Activated CD8-positive, alpha-beta T cell treated with anti-CD3 and anti-CD28 coated beads, Interleukin-2, amount 10 ng/mL, durations not matched to agents 7 days and 5 days (primary cell): ENCODE data around the gene GDF11. TPM values are rescaled to one million over a fixed set of nuclear protein-coding genes. Genes with fewer than 3 reads are reported as not detected.
A peak's percentile ranks its signal among the peaks of the same experiment; 100 is the strongest.

Source experiments
- ATAC-seq: fragments of 150-1000 bp; cut with Tn5 transposase; one replicate; pipeline ENCODE4 v1.10.0; 2021; ENCODE audit warnings: moderate library complexity
- CTCF ChIA-PET: fragments of 350-600 bp; sonication (Branson Sonifier 250); formaldehyde crosslinking; loops from one replicate; lab custom pipeline; 2021; ENCODE audit warnings: antibody characterized with exemption; lab: Charles Lee
- POLR2A ChIA-PET: fragments of 350-600 bp; sonication (Branson Sonifier 250); formaldehyde crosslinking; loops from one replicate; lab custom pipeline; 2021; ENCODE audit warnings: antibody characterized with exemption; lab: Charles Lee
- DNase-seq: peaks from one replicate; pipeline ENCODE4 v3.0.0-alpha.2; 2020
- H3K27ac Mint-ChIP-seq: one replicate; pipeline ENCODE4 v1.8.0; 2021; ENCODE audit warnings: mild to moderate bottlenecking, mixed read lengths
- H3K27me3 Mint-ChIP-seq: one replicate; pipeline ENCODE4 v1.8.0; 2021; ENCODE audit warnings: low read depth, mixed read lengths
- H3K36me3 Mint-ChIP-seq: one replicate; pipeline ENCODE4 v1.8.0; 2021; ENCODE audit warnings: low read depth, mixed read lengths
- H3K4me1 Mint-ChIP-seq: one replicate; pipeline ENCODE4 v1.8.0; 2021; ENCODE audit warnings: low read depth, mixed read lengths
- H3K4me3 Mint-ChIP-seq: one replicate; pipeline ENCODE4 v1.8.0; 2021; ENCODE audit warnings: mild to moderate bottlenecking, mixed read lengths
- H3K9me3 Mint-ChIP-seq: one replicate; pipeline ENCODE4 v1.8.0; 2022; ENCODE audit warnings: mixed read lengths; ENCODE audit not compliant: insufficient read depth
- total RNA-seq, 2 experiments: library from RNA; stranded (reverse); gene quantifications; one replicate each; pipeline ENCODE4 v1.2.3, GENCODE V29; 2021

Gene GDF11
- total RNA-seq, 2 experiments from 2014 or later, result 12.4 to 13.9 TPM

GRCh38 chr12:55725556-55725955 lies 17.4 kb upstream of the GDF11 start:
- DNase-seq, result no peak
- Mint-ChIP-seq H3K4me3 (no peak overlapping the region), H3K4me1 (peaks cover 57% of the 10 kb centered on the region), H3K27ac (no peak overlapping the region), H3K27me3 (no peaks in the 10 kb centered on the region), H3K36me3 (peaks cover 35% of the 10 kb centered on the region), H3K9me3 (no peaks in the 10 kb centered on the region)
- ChIA-PET CTCF (interaction anchor here (1.1 to 7.6 kb wide), 6 partner anchors 10 to 201 kb away, joined by 3 to 170 read pairs (median 12); partner anchors contain the start of gene BLOC1S1), POLR2A (interaction anchor here (1.1 to 2.3 kb wide), 2 partner anchors 9 to 12 kb away, joined by 6 to 17 read pairs; partner anchors contain the start of gene BLOC1S1)
- no peak for ATAC-seq

GRCh38 chr12:55726971-55727370 lies 16.0 kb upstream of the GDF11 start:
- Mint-ChIP-seq H3K27me3 (no peaks in the 10 kb centered on the region), H3K9me3 (no peaks in the 10 kb centered on the region), H3K4me3 (peak overlapping the region; percentile 84), H3K36me3 (peaks cover 35% of the 10 kb centered on the region), H3K4me1 (peaks cover 52% of the 10 kb centered on the region), H3K27ac (peak overlapping the region; percentile 71)
- ATAC-seq (no peak), DNase-seq (no peak)
- CTCF ChIA-PET, result interaction anchor here (1.4 kb wide), 2 partner anchors 11 to 12 kb away, joined by 4 to 6 read pairs; no protein-coding TSS in a partner anchor
- POLR2A ChIA-PET, result no interaction called here

- Mint-ChIP-seq H3K4me1 (peaks cover 59% of the 10 kb centered on the region), H3K36me3 (peaks cover 35% of the 10 kb centered on the region), H3K27ac (peak overlapping the region; percentile 71), H3K9me3 (no peaks in the 10 kb centered on the region), H3K27me3 (no peaks in the 10 kb centered on the region), H3K4me3 (peak overlapping the region; percentile 84)
- POLR2A ChIA-PET, result no interaction called here
- ATAC-seq (no peak), DNase-seq (no peak)
- CTCF ChIA-PET, result interaction anchor here (1.4 kb wide), 2 partner anchors 10 to 12 kb away, joined by 4 to 6 read pairs; no protein-coding TSS in a partner anchor
Observed at GRCh38 chr12:55727643-55728185, 15.2 kb upstream of the GDF11 start.

- Mint-ChIP-seq H3K4me3 (peak overlapping the region; percentile 84), H3K9me3 (no peaks in the 10 kb centered on the region), H3K4me1 (peaks cover 59% of the 10 kb centered on the region), H3K27ac (peak overlapping the region; percentile 71), H3K36me3 (peaks cover 33% of the 10 kb centered on the region), H3K27me3 (no peaks in the 10 kb centered on the region)
- DNase-seq, result peak; percentile 40
- POLR2A ChIA-PET, result interaction anchor here (1.0 to 2.5 kb wide), 5 partner anchors 10 to 390 kb away, joined by 4 to 34 read pairs (median 8); partner anchors contain the start of genes BLOC1S1, ORMDL2, RAB5B and SARNP
- no peak for ATAC-seq
- CTCF ChIA-PET, result interaction anchor here (0.5 to 3.1 kb wide), 6 partner anchors 10 to 581 kb away, joined by 3 to 84 read pairs (median 8); partner anchors contain the start of genes BLOC1S1, GDF11, ORMDL2 and RDH5
Observed at GRCh38 chr12:55728186-55728938, 14.6 kb upstream of the GDF11 start.

GRCh38 chr12:55728939-55729818 lies 13.7 kb upstream of the GDF11 start, which contains the start of gene CD63:
CD63 (minus strand) TSS chr12:55729009; CDS start chr12:55728341, 668 bp downstream.
- Mint-ChIP-seq H3K4me1 (peaks cover 59% of the 10 kb centered on the region), H3K4me3 (peak within 1 kb of the TSS; percentile 84), H3K27ac (peak within 1 kb of the TSS; percentile 93), H3K9me3 (no peaks in the 10 kb centered on the region), H3K27me3 (no peaks in the 10 kb centered on the region), H3K36me3 (peaks cover 29% of the 10 kb centered on the region)
- DNase-seq (peak; percentile 75), ATAC-seq (peak; percentile 64)
- POLR2A ChIA-PET, result interaction anchor here (0.9 to 2.6 kb wide), 12 partner anchors 9 to 737 kb away, joined by 3 to 34 read pairs (median 5); partner anchors contain the start of genes BLOC1S1, DNAJC14, ORMDL2 and RAB5B
- CTCF ChIA-PET, result interaction anchor here (0.5 to 3.1 kb wide), 15 partner anchors 10 to 581 kb away, joined by 3 to 84 read pairs (median 5); partner anchors contain the start of genes BLOC1S1, DNAJC14, GDF11 and ORMDL2

- no peaks in the 10 kb centered on the region for H3K27me3 Mint-ChIP-seq
- DNase-seq (peak; percentile 75), ATAC-seq (peak; percentile 61)
- H3K27ac Mint-ChIP-seq, result peak overlapping the region; percentile 93
- H3K4me3 Mint-ChIP-seq, result peak overlapping the region; percentile 84
- H3K9me3 Mint-ChIP-seq, result no peaks in the 10 kb centered on the region
- H3K36me3 Mint-ChIP-seq, result peaks cover 20% of the 10 kb centered on the region
- CTCF ChIA-PET, result interaction anchor here (0.6 to 3.1 kb wide), 19 partner anchors 9 to 460 kb away, joined by 3 to 84 read pairs (median 4); partner anchors contain the start of genes BLOC1S1, DNAJC14, GDF11 and ORMDL2
- H3K4me1 Mint-ChIP-seq, result peaks cover 49% of the 10 kb centered on the region
- POLR2A ChIA-PET, result interaction anchor here (0.9 to 2.6 kb wide), 12 partner anchors 8 to 738 kb away, joined by 3 to 34 read pairs (median 5); partner anchors contain the start of genes BLOC1S1, DNAJC14, ORMDL2 and RAB5B
Observed at GRCh38 chr12:55729819-55730818, 12.8 kb upstream of the GDF11 start.

- ChIA-PET CTCF (no interaction called here), POLR2A (no interaction called here)
- no peak for ATAC-seq
- H3K4me3 Mint-ChIP-seq, result no peak overlapping the region
- no peak for DNase-seq
- H3K4me1 Mint-ChIP-seq, result peaks cover 44% of the 10 kb centered on the region
- H3K36me3 Mint-ChIP-seq, result peaks cover 3% of the 10 kb centered on the region
- no peaks in the 10 kb centered on the region for H3K9me3 Mint-ChIP-seq
- H3K27me3 Mint-ChIP-seq, result no peaks in the 10 kb centered on the region
- no peak overlapping the region for H3K27ac Mint-ChIP-seq
Observed at GRCh38 chr12:55732288-55732687, 10.6 kb upstream of the GDF11 start.

GRCh38 chr12:55733021-55733555 lies 9.8 kb upstream of the GDF11 start:
- H3K36me3 Mint-ChIP-seq, result no peaks in the 10 kb centered on the region
- peaks cover 46% of the 10 kb centered on the region for H3K4me1 Mint-ChIP-seq

GRCh38 chr12:55733858-55734257 lies 9.1 kb upstream of the GDF11 start:
- DNase-seq (no peak), ATAC-seq (no peak)
- ChIA-PET CTCF (interaction anchor here (8.7 kb wide), 1 partner anchor 11 kb away, joined by 170 read pairs; the partner anchor contains the start of gene RDH5), POLR2A (no interaction called here)
- Mint-ChIP-seq H3K4me1 (peaks cover 50% of the 10 kb centered on the region), H3K9me3 (no peaks in the 10 kb centered on the region), H3K27ac (no peak overlapping the region), H3K27me3 (no peaks in the 10 kb centered on the region), H3K4me3 (no peak overlapping the region), H3K36me3 (no peaks in the 10 kb centered on the region)

More at GRCh38 chr12:55733021-55733555, 9.8 kb upstream of the GDF11 start:
- ChIA-PET POLR2A (no interaction called here), CTCF (no interaction called here)
- no peak for DNase-seq
- Mint-ChIP-seq H3K27ac (no peak overlapping the region), H3K9me3 (no peaks in the 10 kb centered on the region), H3K27me3 (no peaks in the 10 kb centered on the region), H3K4me3 (no peak overlapping the region)
- ATAC-seq, result no peak

GRCh38 chr12:55734595-55734994 lies 8.3 kb upstream of the GDF11 start:
- Mint-ChIP-seq H3K27me3 (no peaks in the 10 kb centered on the region), H3K4me1 (peaks cover 51% of the 10 kb centered on the region), H3K36me3 (no peaks in the 10 kb centered on the region), H3K27ac (no peak overlapping the region), H3K4me3 (no peak overlapping the region), H3K9me3 (no peaks in the 10 kb centered on the region)
- ChIA-PET POLR2A (no interaction called here), CTCF (interaction anchor here (1.2 to 8.7 kb wide), 2 partner anchors 12 to 455 kb away, joined by 3 to 170 read pairs; partner anchors contain the start of genes RDH5 and SMARCC2)
- no peak for ATAC-seq
- DNase-seq, result no peak
